HepG2 (cell line): ENCODE results near the gene TTLL6. TPM values are rescaled to one million over a fixed set of nuclear protein-coding genes. Genes with fewer than 3 reads are reported as not detected.

Experiments
- HMG20B ChIP-seq: conservative IDR thresholded peaks from 2 replicates; pipeline ENCODE4 v1.6.1; 2016; ENCODE audit warnings: missing genetic modification reagents, missing compliant biosample characterization
- HOXA3 ChIP-seq: sonication (generic); formaldehyde crosslinking; IDR thresholded peaks from 2 replicates; pipeline ENCODE4 v1.5.0; 2020; ENCODE audit warnings: missing genetic modification reagents
- IRF2 ChIP-seq: IDR thresholded peaks from 2 replicates; pipeline ENCODE4 v1.6.1; 2018; ENCODE audit warnings: missing genetic modification reagents, missing compliant biosample characterization
- KLF12 ChIP-seq: sonication (generic); formaldehyde crosslinking; IDR thresholded peaks from 2 replicates; pipeline ENCODE4 v1.4.0; 2020; ENCODE audit warnings: missing genetic modification reagents, borderline replicate concordance
- MAZ ChIP-seq, 2 experiments: sonication (generic) in 1 of 2; formaldehyde crosslinking in 1 of 2; IDR thresholded peaks; 2 replicates each; pipeline versions ENCODE4 v1.5.0 to v1.6.1; 2012 to 2020; ENCODE audit warnings: low read depth in 2 of 2, mild to moderate bottlenecking in 2 of 2, borderline replicate concordance in 1 of 2, improper control_type of control experiment in 1 of 2, low read length in 1 of 2, missing genetic modification reagents in 1 of 2, moderate library complexity in 1 of 2
- NCOR1 ChIP-seq: fragments of 200-600 bp; sonication (generic); IDR thresholded peaks from 2 replicates; pipeline ENCODE4 v1.7.0; 2017; ENCODE audit warnings: antibody characterized with exemption, low read length, borderline replicate concordance
- PLRG1 ChIP-seq: fragments of 450-650 bp; conservative IDR thresholded peaks from 2 replicates; pipeline ENCODE4 v1.6.1; 2016
- RAD51 ChIP-seq: fragments of 450-650 bp; IDR thresholded peaks from 2 replicates; pipeline ENCODE4 v1.6.1; 2016; ENCODE audit warnings: borderline replicate concordance
- TGIF2 ChIP-seq: IDR thresholded peaks from 2 replicates; pipeline ENCODE4 v1.6.1; 2016; ENCODE audit warnings: control low read depth, missing compliant biosample characterization
- ZNF12 ChIP-seq: sonication (generic); formaldehyde crosslinking; IDR thresholded peaks from 2 replicates; pipeline ENCODE4 v1.5.0; 2020; ENCODE audit warnings: missing genetic modification reagents
- ZNF563 ChIP-seq: sonication (generic); formaldehyde crosslinking; IDR thresholded peaks from 2 replicates; pipeline ENCODE4 v1.8.0; 2022; ENCODE audit warnings: mild to moderate bottlenecking, moderate library complexity, missing genetic modification reagents
- ZNF792 ChIP-seq: IDR thresholded peaks from 2 replicates; pipeline ENCODE4 v1.6.1; 2016
- ZNF839 ChIP-seq: sonication (generic); formaldehyde crosslinking; IDR thresholded peaks from 2 replicates; pipeline ENCODE4 v1.4.0; 2020; ENCODE audit warnings: missing genetic modification reagents, mild to moderate bottlenecking, borderline replicate concordance
- polyA plus RNA-seq, 8 experiments: library from polyadenylated mRNA; depleted of rRNA in 3 of 8; stranded (reverse) in 7 of 8; unstranded in 1 of 8; fragments of >200 nt; fragmentation: Illumina TruSeq in 4 of 8; extraction: Trizol in 4 of 8; gene quantifications; 2 replicates each; pipeline versions ENCODE4 v1.2.1 to v1.2.3, GENCODE V29; 2011 to 2016; ENCODE audit warnings: low read depth in 4 of 8, missing spikeins in 1 of 8, mixed read lengths in 1 of 8; ENCODE audit not compliant: insufficient read depth in 1 of 8
- total RNA-seq, 5 experiments: library from RNA; depleted of rRNA; stranded (reverse); fragments of >200 nt; fragmentation: Illumina TruSeq; extraction: Trizol; gene quantifications; 2 replicates each; pipeline ENCODE4 v1.2.3, GENCODE V29; 2016; ENCODE audit warnings: low read depth in 1 of 5
- TF ChIP-seq, protein P1 (sequence below): IDR thresholded peaks from 2 replicates; pipeline ENCODE4 v1.6.1; 2012; ENCODE audit warnings: inconsistent platforms
- TF ChIP-seq, protein P2 (sequence below): sonication (generic); formaldehyde crosslinking; IDR thresholded peaks from 2 replicates; pipeline ENCODE4; 2020; ENCODE audit warnings: missing genetic modification reagents, mild to moderate bottlenecking, borderline replicate concordance
- TF ChIP-seq, protein P3 (sequence below): IDR thresholded peaks from 2 replicates; pipeline ENCODE4 v1.6.1; 2018; ENCODE audit warnings: missing genetic modification reagents, mild to moderate bottlenecking, missing compliant biosample characterization
- TF ChIP-seq, protein P4 (sequence below): sonication (generic); formaldehyde crosslinking; IDR thresholded peaks from 2 replicates; pipeline ENCODE4 v1.5.0; 2020; ENCODE audit warnings: mild to moderate bottlenecking, missing genetic modification reagents, borderline replicate concordance
- TF ChIP-seq, protein P5 (sequence below): sonication (generic); formaldehyde crosslinking; IDR thresholded peaks from 2 replicates; pipeline ENCODE4 v1.9.0; 2022; ENCODE audit warnings: low read depth, missing genetic modification reagents

TTLL6 gene
- total and polyA plus RNA-seq, 2 of the 13 experiments (the other 11 are each of a cell fraction or from before 2014, with no cell fraction given) = 0.04 to 0.08 TPM

DNA sequence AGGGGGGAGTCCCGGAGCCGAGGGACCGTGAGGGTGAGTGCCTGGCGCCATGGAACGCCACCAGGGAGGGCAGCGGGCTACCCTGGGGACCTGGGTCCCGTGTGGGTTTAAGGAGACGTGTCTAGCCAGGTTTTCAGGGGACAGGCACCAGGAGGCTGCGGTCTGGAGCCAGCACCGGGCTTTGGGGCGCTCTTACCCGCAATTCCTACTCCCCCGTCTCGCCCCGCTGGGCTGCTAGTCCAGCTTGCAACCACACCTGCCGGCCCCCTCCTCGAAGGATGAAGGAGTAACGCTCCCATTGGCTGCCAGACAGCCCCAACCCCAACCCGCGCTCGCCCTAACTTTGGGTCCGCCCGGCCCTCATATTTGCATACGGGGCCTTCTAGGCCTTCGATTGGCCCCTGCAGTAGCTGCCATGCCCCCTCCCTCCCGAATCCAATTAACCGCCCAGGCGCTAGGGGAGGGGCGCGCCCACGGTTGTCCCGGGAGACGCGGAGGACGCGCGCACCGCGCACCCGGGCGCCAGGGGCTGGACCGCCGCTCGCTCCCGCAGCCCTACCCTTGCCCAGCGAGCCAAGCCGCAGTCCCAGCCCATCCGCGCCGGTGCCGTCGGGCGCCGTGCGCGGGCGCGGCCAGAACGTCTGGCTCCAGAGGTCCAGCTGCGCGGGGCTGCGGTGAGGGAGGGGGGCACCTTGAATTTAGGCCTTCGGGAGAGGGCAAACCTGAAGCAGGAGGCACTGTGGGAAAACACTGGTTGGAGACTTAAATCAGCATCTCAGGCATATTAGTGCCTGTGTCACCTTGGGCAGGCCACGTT is at the start of gene TTLL6 (continued):
- no peak for TF ChIP-seq KLF12
- no peak for TF ChIP-seq TGIF2 (CRISPR knock-in tag)
- peak; percentile 32; the same call in 1 of the 2 replicates for TF ChIP-seq NCOR1
- no peak for TF ChIP-seq ZNF792 (CRISPR knock-in tag)
- TF ChIP-seq, protein P1, sequence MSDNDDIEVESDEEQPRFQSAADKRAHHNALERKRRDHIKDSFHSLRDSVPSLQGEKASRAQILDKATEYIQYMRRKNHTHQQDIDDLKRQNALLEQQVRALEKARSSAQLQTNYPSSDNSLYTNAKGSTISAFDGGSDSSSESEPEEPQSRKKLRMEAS = 0 out of 2 replicates have a peak, but pooled peaks have one; percentile 24
- no peak for TF ChIP-seq HMG20B (CRISPR knock-in tag)
- TF ChIP-seq ZNF839 = no peak
- TF ChIP-seq ZNF563 (CRISPR knock-in tag) = 0 out of 2 replicates have a peak, but pooled peaks have one; percentile 46
- TF ChIP-seq MAZ (IDR thresholded peaks at IDR 0.05; ENCODE audit: borderline replicate concordance, low read depth, low read length) = peak; percentile 74
- 0 out of 2 replicates have a peak, but pooled peaks have one; percentile 25 for TF ChIP-seq MAZ (CRISPR knock-in tag; IDR thresholded peaks at IDR 0.05; ENCODE audit: low read depth)
- no peak for TF ChIP-seq RAD51
- TF ChIP-seq, protein P2, sequence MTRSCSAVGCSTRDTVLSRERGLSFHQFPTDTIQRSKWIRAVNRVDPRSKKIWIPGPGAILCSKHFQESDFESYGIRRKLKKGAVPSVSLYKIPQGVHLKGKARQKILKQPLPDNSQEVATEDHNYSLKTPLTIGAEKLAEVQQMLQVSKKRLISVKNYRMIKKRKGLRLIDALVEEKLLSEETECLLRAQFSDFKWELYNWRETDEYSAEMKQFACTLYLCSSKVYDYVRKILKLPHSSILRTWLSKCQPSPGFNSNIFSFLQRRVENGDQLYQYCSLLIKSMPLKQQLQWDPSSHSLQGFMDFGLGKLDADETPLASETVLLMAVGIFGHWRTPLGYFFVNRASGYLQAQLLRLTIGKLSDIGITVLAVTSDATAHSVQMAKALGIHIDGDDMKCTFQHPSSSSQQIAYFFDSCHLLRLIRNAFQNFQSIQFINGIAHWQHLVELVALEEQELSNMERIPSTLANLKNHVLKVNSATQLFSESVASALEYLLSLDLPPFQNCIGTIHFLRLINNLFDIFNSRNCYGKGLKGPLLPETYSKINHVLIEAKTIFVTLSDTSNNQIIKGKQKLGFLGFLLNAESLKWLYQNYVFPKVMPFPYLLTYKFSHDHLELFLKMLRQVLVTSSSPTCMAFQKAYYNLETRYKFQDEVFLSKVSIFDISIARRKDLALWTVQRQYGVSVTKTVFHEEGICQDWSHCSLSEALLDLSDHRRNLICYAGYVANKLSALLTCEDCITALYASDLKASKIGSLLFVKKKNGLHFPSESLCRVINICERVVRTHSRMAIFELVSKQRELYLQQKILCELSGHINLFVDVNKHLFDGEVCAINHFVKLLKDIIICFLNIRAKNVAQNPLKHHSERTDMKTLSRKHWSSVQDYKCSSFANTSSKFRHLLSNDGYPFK (CRISPR knock-in tag) = peak; percentile 34; the same call in 1 of the 2 replicates
- TF ChIP-seq, protein P3, sequence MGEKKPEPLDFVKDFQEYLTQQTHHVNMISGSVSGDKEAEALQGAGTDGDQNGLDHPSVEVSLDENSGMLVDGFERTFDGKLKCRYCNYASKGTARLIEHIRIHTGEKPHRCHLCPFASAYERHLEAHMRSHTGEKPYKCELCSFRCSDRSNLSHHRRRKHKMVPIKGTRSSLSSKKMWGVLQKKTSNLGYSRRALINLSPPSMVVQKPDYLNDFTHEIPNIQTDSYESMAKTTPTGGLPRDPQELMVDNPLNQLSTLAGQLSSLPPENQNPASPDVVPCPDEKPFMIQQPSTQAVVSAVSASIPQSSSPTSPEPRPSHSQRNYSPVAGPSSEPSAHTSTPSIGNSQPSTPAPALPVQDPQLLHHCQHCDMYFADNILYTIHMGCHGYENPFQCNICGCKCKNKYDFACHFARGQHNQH (CRISPR knock-in tag) = 0 out of 2 replicates have a peak, but pooled peaks have one; percentile 34
- TF ChIP-seq HOXA3 (CRISPR knock-in tag) = 0 out of 2 replicates have a peak, but pooled peaks have one; percentile 29
- TF ChIP-seq IRF2 (CRISPR knock-in tag) = no peak
- TF ChIP-seq, protein P4, sequence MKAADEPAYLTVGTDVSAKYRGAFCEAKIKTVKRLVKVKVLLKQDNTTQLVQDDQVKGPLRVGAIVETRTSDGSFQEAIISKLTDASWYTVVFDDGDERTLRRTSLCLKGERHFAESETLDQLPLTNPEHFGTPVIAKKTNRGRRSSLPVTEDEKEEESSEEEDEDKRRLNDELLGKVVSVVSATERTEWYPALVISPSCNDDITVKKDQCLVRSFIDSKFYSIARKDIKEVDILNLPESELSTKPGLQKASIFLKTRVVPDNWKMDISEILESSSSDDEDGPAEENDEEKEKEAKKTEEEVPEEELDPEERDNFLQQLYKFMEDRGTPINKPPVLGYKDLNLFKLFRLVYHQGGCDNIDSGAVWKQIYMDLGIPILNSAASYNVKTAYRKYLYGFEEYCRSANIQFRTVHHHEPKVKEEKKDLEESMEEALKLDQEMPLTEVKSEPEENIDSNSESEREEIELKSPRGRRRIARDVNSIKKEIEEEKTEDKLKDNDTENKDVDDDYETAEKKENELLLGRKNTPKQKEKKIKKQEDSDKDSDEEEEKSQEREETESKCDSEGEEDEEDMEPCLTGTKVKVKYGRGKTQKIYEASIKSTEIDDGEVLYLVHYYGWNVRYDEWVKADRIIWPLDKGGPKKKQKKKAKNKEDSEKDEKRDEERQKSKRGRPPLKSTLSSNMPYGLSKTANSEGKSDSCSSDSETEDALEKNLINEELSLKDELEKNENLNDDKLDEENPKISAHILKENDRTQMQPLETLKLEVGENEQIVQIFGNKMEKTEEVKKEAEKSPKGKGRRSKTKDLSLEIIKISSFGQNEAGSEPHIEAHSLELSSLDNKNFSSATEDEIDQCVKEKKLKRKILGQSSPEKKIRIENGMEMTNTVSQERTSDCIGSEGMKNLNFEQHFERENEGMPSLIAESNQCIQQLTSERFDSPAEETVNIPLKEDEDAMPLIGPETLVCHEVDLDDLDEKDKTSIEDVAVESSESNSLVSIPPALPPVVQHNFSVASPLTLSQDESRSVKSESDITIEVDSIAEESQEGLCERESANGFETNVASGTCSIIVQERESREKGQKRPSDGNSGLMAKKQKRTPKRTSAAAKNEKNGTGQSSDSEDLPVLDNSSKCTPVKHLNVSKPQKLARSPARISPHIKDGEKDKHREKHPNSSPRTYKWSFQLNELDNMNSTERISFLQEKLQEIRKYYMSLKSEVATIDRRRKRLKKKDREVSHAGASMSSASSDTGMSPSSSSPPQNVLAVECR (CRISPR knock-in tag) = peak; percentile 75; the same call in 1 of the 2 replicates
- TF ChIP-seq ZNF12 (CRISPR knock-in tag) = no peak
- TF ChIP-seq, protein P5, sequence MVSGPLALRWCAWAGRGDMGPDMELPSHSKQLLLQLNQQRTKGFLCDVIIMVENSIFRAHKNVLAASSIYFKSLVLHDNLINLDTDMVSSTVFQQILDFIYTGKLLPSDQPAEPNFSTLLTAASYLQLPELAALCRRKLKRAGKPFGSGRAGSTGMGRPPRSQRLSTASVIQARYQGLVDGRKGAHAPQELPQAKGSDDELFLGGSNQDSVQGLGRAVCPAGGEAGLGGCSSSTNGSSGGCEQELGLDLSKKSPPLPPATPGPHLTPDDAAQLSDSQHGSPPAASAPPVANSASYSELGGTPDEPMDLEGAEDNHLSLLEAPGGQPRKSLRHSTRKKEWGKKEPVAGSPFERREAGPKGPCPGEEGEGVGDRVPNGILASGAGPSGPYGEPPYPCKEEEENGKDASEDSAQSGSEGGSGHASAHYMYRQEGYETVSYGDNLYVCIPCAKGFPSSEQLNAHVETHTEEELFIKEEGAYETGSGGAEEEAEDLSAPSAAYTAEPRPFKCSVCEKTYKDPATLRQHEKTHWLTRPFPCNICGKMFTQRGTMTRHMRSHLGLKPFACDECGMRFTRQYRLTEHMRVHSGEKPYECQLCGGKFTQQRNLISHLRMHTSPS (CRISPR knock-in tag) = no peak
- no peak for TF ChIP-seq PLRG1
